ENCODE results near the gene CNPY4. TPM values are rescaled to one million over a fixed set of nuclear protein-coding genes. Genes with fewer than 3 reads are reported as not detected.

The CNPY4 gene
- total RNA-seq, 1 donor: 25.4 TPM

DNA sequence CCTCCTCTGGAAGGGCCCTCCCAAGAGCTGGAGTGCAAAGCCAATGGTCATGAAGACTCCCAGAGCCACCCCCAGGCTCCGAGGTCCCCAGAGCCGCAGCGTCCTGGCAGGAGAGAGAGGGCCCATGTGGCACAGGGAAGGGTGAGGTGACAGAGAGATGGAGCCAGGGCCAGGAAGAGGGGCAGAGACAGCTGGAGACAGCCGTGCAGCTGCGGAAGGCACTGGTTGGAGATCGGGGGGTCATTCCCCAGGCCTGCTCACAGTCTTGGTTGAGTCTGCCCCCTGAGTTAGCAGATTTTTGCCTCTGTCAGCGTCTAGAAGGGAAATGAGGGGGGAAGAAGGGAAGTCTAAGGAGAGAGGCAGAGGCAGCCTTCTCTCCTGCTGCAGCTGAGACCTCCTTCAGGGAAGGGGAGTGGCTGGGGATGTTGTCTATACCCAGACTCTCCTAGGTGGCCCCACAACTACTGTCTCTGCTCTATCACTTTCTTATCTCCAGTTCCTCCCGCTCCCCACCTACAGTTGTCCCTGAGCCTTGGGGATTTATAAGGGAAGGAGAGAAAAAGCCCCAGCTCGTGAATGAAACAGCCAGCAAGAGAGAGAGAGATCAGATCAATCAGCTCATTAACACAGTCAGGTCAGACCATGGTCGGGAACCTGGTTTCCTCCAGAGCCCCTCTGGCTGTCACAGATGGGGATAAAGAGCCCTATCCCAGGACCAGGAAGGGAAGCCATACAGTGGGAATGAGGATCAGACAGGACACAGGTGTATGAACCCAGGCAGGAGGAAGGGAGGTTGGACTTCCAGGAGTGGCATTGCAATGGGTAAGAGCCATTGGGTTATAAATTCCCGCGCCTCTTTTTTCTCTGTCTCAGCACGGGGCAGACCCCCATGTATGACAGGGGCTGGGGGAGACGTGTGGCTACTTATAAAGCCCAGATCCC is 47.8 kb downstream of the CNPY4 start:
- TF ChIP-seq, protein P1, sequence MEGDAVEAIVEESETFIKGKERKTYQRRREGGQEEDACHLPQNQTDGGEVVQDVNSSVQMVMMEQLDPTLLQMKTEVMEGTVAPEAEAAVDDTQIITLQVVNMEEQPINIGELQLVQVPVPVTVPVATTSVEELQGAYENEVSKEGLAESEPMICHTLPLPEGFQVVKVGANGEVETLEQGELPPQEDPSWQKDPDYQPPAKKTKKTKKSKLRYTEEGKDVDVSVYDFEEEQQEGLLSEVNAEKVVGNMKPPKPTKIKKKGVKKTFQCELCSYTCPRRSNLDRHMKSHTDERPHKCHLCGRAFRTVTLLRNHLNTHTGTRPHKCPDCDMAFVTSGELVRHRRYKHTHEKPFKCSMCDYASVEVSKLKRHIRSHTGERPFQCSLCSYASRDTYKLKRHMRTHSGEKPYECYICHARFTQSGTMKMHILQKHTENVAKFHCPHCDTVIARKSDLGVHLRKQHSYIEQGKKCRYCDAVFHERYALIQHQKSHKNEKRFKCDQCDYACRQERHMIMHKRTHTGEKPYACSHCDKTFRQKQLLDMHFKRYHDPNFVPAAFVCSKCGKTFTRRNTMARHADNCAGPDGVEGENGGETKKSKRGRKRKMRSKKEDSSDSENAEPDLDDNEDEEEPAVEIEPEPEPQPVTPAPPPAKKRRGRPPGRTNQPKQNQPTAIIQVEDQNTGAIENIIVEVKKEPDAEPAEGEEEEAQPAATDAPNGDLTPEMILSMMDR (IDR thresholded peaks at IDR 0.05; ENCODE audit: insufficient read depth, low read length): no peak
- DNase-seq (ENCODE audit: low read depth): no peak
- peak overlapping the region; percentile 67 for H3K4me3 ChIP-seq (ENCODE audit: low read depth, low read length)

DNA sequence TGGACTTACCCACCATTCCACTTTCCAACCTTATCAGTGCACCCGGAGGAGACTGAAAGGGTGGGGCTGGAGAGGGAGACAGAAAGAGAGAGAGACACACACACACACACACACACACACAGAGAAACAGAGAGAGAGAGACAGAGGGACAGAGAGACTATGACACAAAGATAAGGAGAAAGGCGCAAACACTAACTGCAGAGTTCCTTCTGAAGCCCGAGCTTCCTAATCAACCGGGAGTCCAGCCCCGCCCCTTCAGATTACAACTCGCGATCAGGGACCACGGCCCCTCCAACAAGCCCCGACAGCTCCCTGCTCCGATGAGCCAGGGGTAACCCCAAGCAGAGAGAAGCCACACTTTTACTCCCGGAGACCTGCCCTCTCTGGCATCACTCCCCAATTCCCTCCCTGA is 48.5 kb downstream of the CNPY4 start:
- DNase-seq (ENCODE audit: low read depth): peak; percentile 25
- TF ChIP-seq, protein P1 (IDR thresholded peaks at IDR 0.05; ENCODE audit: insufficient read depth, low read length): no peak
- H3K4me3 ChIP-seq (ENCODE audit: low read depth, low read length): peak overlapping the region; percentile 67

DNA sequence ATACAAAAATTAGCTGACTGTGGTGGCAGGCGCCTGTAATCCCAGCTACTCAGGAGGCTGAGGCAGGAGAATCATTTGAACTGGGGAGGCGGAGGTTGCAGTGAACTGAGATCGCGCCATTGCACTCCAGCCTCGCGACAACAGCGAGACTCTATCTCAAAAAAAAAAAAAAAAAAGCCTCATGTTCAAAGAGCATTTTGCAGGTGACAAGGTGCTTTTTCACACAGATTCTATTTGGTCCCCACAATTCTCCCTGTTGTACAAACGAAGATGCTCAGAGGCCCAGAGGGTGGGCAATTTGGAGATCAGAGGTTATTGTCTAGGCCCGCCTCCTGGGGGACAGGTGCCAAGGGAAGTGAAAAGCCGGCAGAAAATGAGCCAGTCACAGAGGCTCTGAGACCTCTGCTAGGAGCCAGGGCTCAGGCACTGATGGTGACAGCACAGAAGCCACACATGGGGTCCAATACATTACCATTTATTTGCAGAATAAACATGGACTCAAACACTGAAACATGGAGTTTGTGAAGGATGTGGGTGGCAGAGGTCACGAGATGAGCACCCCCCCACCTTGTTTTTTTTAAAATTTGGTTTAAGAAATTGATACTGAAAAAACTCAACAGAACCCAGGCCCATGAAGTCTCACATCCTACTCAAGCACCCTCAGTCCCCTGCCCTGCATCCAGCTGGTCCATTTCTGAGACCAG is 49.9 kb downstream of the CNPY4 start:
- no peak overlapping the region for H3K4me3 ChIP-seq (ENCODE audit: low read depth, low read length)
- TF ChIP-seq, protein P1 (IDR thresholded peaks at IDR 0.05; ENCODE audit: insufficient read depth, low read length): no peak
- DNase-seq (ENCODE audit: low read depth): no peak

DNA sequence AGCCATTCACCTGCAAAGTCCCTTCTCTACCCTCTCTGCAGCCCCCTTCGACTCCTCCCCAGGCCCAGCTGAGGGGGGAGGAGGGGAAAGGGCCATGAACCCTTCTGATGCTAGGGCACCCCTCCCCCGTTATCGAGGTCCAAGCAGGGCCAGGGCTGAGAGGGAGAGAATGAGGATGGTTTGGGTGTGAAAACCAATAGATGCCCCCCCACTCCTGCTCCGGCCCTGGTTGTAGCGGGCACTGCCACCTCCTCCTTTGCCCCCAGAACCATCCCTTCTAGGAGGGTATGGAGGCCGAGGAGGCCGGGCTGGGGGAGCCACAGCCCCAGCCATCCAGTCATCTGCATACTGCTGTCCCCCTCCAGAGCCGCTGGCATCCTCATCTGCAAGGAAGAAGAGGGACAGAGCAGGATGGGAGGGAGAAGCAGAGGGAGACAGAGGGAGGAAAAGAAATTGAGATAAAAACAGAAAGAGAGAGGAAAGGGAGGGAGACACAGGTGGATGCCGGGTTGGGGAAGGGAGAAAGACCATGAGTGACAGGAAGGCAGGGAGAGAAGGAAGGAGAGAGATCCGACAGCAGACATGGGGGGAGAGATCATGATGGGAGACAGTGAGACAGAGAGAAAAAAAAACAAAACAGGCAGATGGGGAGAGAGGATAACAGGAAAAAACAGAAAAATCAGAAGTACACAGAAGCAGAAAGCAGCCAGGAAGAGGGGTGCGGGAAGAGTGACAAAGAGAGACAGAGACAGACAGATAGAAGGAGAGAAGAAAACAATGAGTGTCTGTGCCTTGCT is 50.9 kb downstream of the CNPY4 start:
- DNase-seq (ENCODE audit: low read depth): no peak
- TF ChIP-seq, protein P1 (IDR thresholded peaks at IDR 0.05; ENCODE audit: insufficient read depth, low read length): no peak
- H3K4me3 ChIP-seq (ENCODE audit: low read depth, low read length): no peak overlapping the region

DNA sequence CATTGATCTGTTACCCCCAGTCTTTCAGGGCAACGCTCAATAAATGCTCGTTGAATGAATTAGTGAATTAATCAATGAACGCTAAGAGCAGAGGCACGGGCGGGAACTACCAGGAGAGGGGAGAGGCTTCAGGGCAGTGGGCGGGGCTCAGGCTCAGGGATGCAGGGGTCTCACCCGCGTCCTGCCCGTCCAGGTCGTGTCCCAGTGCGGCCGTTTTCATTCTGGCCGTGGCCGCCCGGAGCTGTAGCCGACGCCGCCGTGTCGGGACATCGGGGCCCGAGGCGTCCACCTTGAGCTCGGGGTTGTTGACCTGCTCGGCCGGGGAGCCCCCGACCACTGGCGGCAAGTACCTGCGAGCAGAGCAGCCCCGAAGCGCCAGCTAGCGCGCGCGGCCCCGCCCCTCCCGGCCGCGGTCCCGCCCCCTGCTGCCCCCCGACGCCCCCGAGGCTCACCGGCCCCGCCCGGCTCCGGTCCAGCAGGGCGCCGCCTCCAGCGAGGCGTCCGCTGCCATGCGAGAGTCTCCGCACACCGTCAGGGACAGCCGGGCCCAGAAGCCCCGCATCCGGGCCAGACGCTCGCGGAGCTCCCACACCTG is 51.8 kb downstream of the CNPY4 start:
- TF ChIP-seq, protein P1 (IDR thresholded peaks at IDR 0.05; ENCODE audit: insufficient read depth, low read length): no peak
- H3K4me3 ChIP-seq (ENCODE audit: low read depth, low read length): peak overlapping the region; percentile 25
- no peak for DNase-seq (ENCODE audit: low read depth)

DNA sequence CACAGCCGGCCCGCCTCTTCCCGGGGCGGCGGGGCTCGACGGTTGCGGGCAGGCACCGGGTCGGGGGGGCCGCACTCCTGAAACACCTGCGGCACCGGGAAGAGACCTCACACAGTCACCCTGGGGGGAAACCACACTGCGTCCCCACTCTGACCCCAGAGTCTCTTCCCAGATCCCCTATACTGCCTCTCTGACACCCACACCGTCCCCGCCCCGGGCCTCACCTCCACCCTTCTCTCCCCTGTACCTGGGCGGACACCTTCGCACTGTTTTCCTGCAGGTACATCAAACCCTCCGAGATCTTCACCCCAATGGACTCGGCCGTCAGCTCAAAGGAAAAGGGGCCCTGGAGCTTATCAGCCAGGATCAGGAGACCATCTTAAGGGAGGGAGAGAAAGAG is 52.4 kb downstream of the CNPY4 start:
- no peak for DNase-seq (ENCODE audit: low read depth)
- TF ChIP-seq, protein P1 (IDR thresholded peaks at IDR 0.05; ENCODE audit: insufficient read depth, low read length): no peak
- H3K4me3 ChIP-seq (ENCODE audit: low read depth, low read length): no peak overlapping the region
